ENCODE measurements around the gene SSH3. TPM values are rescaled to one million over a fixed set of nuclear protein-coding genes. Genes with fewer than 3 reads are reported as not detected.

SSH3 gene
- total and polyA plus RNA-seq, 5 donors = 14.9 to 25.9 (median 24.7) TPM

DNA sequence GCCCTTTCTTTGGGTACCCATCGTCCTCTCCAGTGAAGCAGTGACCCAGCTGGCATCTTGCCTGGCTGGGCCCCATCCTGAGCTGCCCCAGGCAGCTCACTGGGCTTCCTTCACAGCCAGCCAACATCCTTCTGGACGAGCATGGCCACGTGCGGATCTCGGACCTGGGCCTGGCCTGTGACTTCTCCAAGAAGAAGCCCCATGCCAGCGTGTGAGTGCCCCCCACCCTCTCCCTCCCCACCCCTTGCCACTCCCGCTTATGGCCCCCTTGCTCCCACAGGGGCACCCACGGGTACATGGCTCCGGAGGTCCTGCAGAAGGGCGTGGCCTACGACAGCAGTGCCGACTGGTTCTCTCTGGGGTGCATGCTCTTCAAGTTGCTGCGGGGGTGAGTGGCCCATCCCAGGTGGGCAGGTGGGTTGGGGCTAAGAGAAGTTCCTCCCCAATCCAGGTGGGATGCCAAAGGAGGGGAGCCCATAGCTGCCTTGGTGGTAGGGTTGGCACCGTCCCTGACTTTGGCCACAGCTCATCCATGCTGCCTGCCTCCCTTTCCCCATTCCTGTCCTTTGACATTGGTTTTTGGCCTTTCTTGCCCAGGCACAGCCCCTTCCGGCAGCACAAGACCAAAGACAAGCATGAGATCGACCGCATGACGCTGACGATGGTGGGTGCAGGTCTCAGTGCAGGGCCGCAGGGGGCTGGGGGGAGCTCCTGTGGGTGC, 21.0 kb upstream of the SSH3 start:
- Histone ChIP-seq H3K27me3 (ENCODE audit: control insufficient read depth, insufficient read depth) (no peaks in the 10 kb centered on the region), H3K4me3 (ENCODE audit: low read length) (no peak overlapping the region), H3K27ac (ENCODE audit: low read length) (no peak overlapping the region), H3K9me3 (ENCODE audit: control insufficient read depth, low read length) (no peaks in the 10 kb centered on the region), H3K4me1 (ENCODE audit: control insufficient read depth, insufficient read depth, low read length) (no peaks in the 10 kb centered on the region)
- WGBS = 84% methylated on average over 20 of the region's 20 CpGs
- intact Hi-C loops (cut with DNase I) = no loop called here
- DNase-seq (peak in 2 of 3 donors; percentile 50 to 51), ATAC-seq (no peak)

DNA sequence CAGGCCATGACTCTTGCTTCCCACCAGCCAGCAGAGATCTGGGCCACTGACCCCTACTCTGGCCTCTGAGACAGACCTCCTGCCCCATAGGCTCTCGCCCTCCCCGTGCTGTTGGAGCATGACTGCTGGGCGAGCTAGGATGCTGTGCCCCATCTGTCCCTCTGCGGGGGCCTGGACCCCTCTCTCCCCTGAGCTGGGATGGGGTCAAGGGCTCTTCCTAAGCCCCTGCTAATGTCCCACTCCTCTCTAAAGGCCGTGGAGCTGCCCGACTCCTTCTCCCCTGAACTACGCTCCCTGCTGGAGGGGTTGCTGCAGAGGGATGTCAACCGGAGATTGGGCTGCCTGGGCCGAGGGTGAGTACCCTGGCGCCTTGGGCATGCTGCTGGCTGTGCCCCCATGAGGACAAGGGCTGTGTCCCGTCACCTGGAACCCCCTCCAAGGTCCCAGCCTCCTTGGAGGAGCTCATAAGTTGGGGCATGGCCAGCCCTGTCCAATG, 20.4 kb upstream of the SSH3 start:
- peak overlapping the region; percentile 8 for H3K27ac ChIP-seq (ENCODE audit: low read length)
- WGBS = 91% methylated on average over 11 of the region's 11 CpGs
- no peak for ATAC-seq

DNA sequence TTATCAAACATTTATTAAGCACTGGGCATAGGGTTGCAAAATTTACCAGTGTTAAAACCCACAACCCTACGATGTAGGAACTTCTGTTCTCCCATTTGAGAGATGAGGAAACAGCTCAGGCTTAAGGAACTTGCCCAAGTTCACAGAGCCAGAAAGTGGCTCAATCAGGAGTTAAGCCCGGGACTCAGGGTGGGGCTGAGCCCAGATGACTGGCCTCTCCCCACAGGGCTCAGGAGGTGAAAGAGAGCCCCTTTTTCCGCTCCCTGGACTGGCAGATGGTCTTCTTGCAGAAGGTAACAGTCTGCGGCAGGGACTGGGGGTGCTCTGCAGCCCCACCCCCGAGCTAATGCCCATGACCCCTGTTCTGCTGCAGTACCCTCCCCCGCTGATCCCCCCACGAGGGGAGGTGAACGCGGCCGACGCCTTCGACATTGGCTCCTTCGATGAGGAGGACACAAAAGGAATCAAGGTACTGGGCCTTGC, 19.8 kb upstream of the SSH3 start:
- DNase-seq = peak; percentile 31 to 56 (median 43)
- Histone ChIP-seq H3K4me3 (ENCODE audit: low read length) (no peak overlapping the region), H3K4me1 (ENCODE audit: control insufficient read depth, insufficient read depth, low read length) (peaks cover 4% of the 10 kb centered on the region), H3K27ac (ENCODE audit: low read length) (peak overlapping the region; percentile 21), H3K27me3 (ENCODE audit: control insufficient read depth, insufficient read depth) (no peaks in the 10 kb centered on the region), H3K9me3 (ENCODE audit: control insufficient read depth, low read length) (no peaks in the 10 kb centered on the region)
- intact Hi-C loops (cut with DNase I) = no loop called here
- ATAC-seq = no peak
- 78% methylated on average over 13 of the region's 13 CpGs for WGBS

More for the DNA sequence above, 20.4 kb upstream of the SSH3 start:
- Histone ChIP-seq H3K4me1 (ENCODE audit: control insufficient read depth, insufficient read depth, low read length) (peaks cover 1% of the 10 kb centered on the region), H3K9me3 (ENCODE audit: control insufficient read depth, low read length) (no peaks in the 10 kb centered on the region), H3K27me3 (ENCODE audit: control insufficient read depth, insufficient read depth) (no peaks in the 10 kb centered on the region), H3K4me3 (ENCODE audit: low read length) (no peak overlapping the region)
- intact Hi-C loops (cut with DNase I) = no loop called here
- DNase-seq = peak; percentile 13 to 53 (median 49)

DNA sequence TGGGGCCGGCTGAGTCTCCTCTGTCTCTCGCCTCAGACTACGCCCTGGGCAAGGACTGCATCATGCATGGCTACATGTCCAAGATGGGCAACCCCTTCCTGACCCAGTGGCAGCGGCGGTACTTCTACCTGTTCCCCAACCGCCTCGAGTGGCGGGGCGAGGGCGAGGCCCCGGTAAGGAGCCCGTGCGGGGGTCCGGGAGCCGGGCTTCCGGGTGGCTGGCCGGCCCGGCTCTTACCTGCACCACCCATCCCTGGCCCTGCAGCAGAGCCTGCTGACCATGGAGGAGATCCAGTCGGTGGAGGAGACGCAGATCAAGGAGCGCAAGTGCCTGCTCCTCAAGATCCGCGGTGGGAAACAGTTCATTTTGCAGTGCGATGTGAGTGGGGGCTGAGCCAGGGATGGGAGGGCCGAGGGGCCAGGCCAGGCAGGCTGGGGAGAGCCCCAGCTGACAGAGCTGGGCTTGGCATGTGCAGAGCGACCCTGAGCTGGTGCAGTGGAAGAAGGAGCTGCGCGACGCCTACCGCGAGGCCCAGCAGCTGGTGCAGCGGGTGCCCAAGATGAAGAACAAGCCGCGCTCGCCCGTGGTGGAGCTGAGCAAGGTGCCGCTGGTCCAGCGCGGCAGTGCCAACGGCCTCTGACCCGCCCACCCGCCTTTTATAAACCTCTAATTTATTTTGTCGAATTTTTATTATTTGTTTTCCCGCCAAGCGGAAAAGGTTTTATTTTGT, 18.4 kb upstream of the SSH3 start:
- no peaks in the 10 kb centered on the region for H3K27me3 ChIP-seq (ENCODE audit: control insufficient read depth, insufficient read depth)
- H3K27ac ChIP-seq (ENCODE audit: low read length) = no peak overlapping the region
- WGBS = 89% methylated on average over 45 of the region's 45 CpGs
- ATAC-seq (no peak), DNase-seq (peak; percentile 14 to 58 (median 54))
- H3K4me3 ChIP-seq (ENCODE audit: low read length) = no peak overlapping the region
- peaks cover 4% of the 10 kb centered on the region for H3K4me1 ChIP-seq (ENCODE audit: control insufficient read depth, insufficient read depth, low read length)
- intact Hi-C loops (cut with DNase I) = no loop called here
- H3K9me3 ChIP-seq (ENCODE audit: control insufficient read depth, low read length) = no peaks in the 10 kb centered on the region

DNA sequence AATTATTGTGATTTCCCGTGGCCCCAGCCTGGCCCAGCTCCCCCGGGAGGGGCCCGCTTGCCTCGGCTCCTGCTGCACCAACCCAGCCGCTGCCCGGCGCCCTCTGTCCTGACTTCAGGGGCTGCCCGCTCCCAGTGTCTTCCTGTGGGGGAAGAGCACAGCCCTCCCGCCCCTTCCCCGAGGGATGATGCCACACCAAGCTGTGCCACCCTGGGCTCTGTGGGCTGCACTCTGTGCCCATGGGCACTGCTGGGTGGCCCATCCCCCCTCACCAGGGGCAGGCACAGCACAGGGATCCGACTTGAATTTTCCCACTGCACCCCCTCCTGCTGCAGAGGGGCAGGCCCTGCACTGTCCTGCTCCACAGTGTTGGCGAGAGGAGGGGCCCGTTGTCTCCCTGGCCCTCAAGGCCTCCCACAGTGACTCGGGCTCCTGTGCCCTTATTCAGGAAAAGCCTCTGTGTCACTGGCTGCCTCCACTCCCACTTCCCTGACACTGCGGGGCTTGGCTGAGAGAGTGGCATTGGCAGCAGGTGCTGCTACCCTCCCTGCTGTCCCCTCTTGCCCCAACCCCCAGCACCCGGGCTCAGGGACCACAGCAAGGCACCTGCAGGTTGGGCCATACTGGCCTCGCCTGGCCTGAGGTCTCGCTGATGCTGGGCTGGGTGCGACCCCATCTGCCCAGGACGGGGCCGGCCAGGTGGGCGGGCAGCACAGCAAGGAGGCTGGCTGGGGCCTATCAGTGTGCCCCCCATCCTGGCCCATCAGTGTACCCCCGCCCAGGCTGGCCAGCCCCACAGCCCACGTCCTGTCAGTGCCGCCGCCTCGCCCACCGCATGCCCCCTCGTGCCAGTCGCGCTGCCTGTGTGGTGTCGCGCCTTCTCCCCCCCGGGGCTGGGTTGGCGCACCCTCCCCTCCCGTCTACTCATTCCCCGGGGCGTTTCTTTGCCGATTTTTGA, 17.5 kb upstream of the SSH3 start:
- no peak overlapping the region for H3K27ac ChIP-seq (ENCODE audit: low read length)
- no peaks in the 10 kb centered on the region for H3K9me3 ChIP-seq (ENCODE audit: control insufficient read depth, low read length)
- no peak overlapping the region for H3K4me3 ChIP-seq (ENCODE audit: low read length)
- 79% methylated on average over 39 of the region's 39 CpGs for WGBS
- ATAC-seq = no peak
- DNase-seq = peak; percentile 18 to 77 (median 56)
- no peaks in the 10 kb centered on the region for H3K27me3 ChIP-seq (ENCODE audit: control insufficient read depth, insufficient read depth)
- H3K4me1 ChIP-seq (ENCODE audit: control insufficient read depth, insufficient read depth, low read length) = peaks cover 6% of the 10 kb centered on the region
- intact Hi-C loops (cut with DNase I) = no loop called here

DNA sequence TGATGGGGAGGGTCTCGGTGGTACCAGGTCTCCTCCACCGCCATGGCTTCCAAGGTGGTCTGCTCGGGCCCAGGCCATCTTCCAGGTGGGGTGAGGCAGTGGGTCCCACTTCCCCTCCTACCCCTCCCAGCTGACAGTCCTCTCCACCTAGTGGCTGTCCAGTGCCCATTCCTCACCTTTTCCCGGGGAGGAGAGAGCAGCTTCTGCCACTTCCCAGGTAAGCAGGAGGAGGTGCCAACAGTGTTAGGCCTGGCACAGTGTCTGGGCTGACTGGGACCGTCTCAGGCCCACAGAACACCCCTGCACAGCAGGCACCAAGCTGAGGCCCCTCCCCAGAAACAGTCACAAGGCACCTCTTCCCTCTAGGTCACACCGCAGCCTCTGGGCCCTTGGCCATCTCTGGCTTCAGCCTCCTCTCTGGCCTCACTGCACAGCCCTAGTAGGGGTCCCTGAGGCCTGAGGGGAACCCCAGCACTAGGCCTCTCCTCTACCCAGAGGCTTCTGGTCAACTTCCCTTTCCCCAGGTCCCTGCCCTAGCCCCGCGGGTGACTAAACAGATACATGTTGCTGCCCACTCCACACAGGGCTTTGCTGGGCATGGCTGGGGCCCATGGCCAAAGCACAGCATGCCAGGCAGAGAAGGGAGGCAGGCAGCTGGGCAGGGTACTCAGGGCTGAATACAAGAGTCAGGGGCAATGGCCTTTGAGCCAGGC, 16.6 kb upstream of the SSH3 start:
- DNase-seq (peak; percentile 45 to 69 (median 61)), ATAC-seq (no peak)
- H3K27me3 ChIP-seq (ENCODE audit: control insufficient read depth, insufficient read depth) = no peaks in the 10 kb centered on the region
- H3K4me1 ChIP-seq (ENCODE audit: control insufficient read depth, insufficient read depth, low read length) = peaks cover 6% of the 10 kb centered on the region
- H3K27ac ChIP-seq (ENCODE audit: low read length) = peak overlapping the region; percentile 87
- no peaks in the 10 kb centered on the region for H3K9me3 ChIP-seq (ENCODE audit: control insufficient read depth, low read length)
- intact Hi-C loops (cut with DNase I) = no loop called here
- H3K4me3 ChIP-seq (ENCODE audit: low read length) = no peak overlapping the region
- 73% methylated on average over 8 of the region's 8 CpGs for WGBS

DNA sequence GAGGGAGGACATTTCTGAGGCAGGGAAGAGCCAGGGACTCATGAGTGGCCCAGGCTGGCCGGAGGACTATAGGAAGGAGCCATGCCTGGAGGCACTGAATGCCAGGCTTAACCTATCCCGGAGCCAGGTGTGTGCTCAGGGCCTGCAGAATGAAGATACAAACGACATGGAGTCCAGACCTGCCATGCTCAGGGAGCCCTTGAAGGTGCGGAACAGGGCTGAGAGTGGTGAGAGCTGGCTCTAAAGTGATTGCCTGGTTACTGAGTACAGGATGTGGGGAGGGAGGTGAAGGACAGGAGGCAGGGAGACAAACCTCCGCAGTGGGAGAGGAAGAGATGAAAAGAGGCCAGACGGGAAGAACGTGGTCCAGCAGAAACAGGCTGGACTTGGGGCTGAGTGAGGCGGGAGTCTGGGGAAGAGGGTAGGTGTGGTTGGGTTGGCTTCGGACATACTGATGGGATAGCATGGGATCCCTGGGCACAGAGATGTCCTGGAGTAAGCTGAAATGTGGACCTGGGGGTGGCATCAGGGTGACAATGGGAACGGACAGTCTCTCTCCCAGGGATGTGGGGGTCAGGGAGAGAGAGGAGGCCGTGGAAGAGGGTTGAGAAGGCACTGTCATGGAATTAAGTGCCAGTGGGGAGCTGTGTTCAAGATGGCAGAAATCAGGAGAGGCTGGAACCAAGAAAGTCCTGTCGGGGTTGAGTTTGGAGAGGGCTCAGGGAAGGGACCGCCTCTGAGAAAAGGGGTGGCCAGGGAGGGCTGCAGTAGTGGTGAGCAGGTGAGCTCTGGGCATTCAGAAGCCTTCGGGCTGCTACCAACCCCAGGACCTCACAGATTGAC, 15.8 kb upstream of the SSH3 start:
- intact Hi-C loops (cut with DNase I) = no loop called here
- 66% methylated on average over 14 of the region's 14 CpGs for whole genome bisulfite sequencing
- ATAC-seq = no peak
- H3K9me3 ChIP-seq (ENCODE audit: control insufficient read depth, low read length) = no peaks in the 10 kb centered on the region
- H3K27ac ChIP-seq (ENCODE audit: low read length) = peak overlapping the region; percentile 87
- H3K4me3 ChIP-seq (ENCODE audit: low read length) = no peak overlapping the region
- peaks cover 6% of the 10 kb centered on the region for H3K4me1 ChIP-seq (ENCODE audit: control insufficient read depth, insufficient read depth, low read length)
- peak; percentile 7 to 51 (median 20) for DNase-seq
- no peaks in the 10 kb centered on the region for H3K27me3 ChIP-seq (ENCODE audit: control insufficient read depth, insufficient read depth)

DNA sequence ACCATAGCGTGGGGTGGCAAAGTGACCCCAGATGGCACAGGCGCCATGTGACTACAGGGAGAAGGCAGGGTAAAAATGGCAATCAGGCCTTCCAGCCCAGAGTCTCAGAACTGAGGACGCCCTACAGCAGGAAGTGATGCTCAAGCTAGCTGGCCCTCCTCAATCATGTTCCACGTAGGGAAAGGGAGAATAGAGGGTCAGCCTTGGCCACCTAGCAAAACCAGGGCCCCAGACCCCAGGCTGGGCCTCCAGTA, 15.2 kb upstream of the SSH3 start:
- no peaks in the 10 kb centered on the region for H3K9me3 ChIP-seq (ENCODE audit: control insufficient read depth, low read length)
- H3K4me1 ChIP-seq (ENCODE audit: control insufficient read depth, insufficient read depth, low read length) = peaks cover 6% of the 10 kb centered on the region
- intact Hi-C loops (cut with DNase I) = no loop called here
- DNase-seq (no peak), ATAC-seq (no peak)
- peak overlapping the region; percentile 93 for H3K4me3 ChIP-seq (ENCODE audit: low read length)
- H3K27me3 ChIP-seq (ENCODE audit: control insufficient read depth, insufficient read depth) = no peaks in the 10 kb centered on the region
- peak overlapping the region; percentile 87 for H3K27ac ChIP-seq (ENCODE audit: low read length)
- 28% methylated on average over 4 of the region's 4 CpGs for WGBS

DNA sequence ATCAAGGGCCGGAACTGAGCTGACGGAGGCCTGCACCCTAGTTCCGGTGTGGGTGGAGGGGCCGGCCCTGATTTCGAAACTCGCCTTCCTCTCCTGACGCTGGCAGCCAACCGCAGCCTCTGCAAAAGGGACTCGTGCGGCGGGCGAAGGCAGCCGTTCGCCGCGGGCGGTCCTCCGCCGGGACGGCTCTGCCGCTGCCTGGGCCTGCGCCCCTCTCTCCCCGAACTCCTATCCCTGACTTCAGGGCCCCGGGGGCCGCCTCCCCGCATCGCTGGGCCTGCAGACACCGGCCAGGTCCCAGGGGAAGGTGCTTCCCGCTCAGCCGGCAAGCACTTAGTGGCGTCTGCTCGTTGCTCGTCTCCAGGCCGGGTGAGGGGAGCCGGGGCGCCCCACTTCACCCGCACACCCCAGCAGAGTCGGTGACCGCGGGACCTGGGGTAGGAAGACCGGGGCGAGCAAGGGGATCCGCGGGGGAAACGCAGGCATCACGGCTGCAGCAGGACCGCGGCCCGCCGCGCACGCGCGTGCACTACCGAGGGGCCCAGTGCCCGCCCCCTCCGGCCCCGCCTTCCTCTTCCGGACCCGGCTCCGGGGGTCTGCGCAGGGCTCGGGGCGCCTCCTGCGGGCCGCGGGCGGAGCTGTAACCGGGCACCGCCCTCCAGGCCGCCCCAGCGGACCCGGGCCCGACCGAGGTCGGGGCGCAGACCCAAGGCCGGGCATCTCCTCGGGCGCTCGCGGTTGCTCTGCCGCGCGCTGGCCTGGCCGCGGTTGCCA, 14.7 kb upstream of the SSH3 start:
- ATAC-seq (peak; percentile 87), DNase-seq (peak; percentile 91 to 97 (median 97))
- Histone ChIP-seq H3K4me3 (ENCODE audit: low read length) (peak overlapping the region; percentile 93), H3K27me3 (ENCODE audit: control insufficient read depth, insufficient read depth) (no peaks in the 10 kb centered on the region), H3K27ac (ENCODE audit: low read length) (peak overlapping the region; percentile 87), H3K4me1 (ENCODE audit: control insufficient read depth, insufficient read depth, low read length) (peaks cover 6% of the 10 kb centered on the region), H3K9me3 (ENCODE audit: control insufficient read depth, low read length) (no peaks in the 10 kb centered on the region)
- intact Hi-C loops (cut with DNase I) = no loop called here
- under 1% methylated on average over 87 of the region's 87 CpGs for WGBS
